AG09309 (cell line): ENCODE data around the gene FRY.

Source experiments
- DNase-seq: peaks from one replicate; pipeline ENCODE4 v3.0.0-alpha.2; 2010; ENCODE audit warnings: low read depth
- H3K4me3 ChIP-seq: 2 replicates; pipeline ENCODE4 v1.5.1; 2011; ENCODE audit warnings: mild to moderate bottlenecking, low read depth, low read length, moderate library complexity; ENCODE audit not compliant: control insufficient read depth
- TF ChIP-seq, protein P1 (sequence below): IDR thresholded peaks from 2 replicates; pipeline ENCODE4 v1.5.1; 2011; ENCODE audit warnings: mild to moderate bottlenecking, low read depth, low read length, inconsistent platforms; ENCODE audit not compliant: insufficient read depth, control insufficient read depth; ENCODE audit errors: missing control alignments

The FRY gene

DNA sequence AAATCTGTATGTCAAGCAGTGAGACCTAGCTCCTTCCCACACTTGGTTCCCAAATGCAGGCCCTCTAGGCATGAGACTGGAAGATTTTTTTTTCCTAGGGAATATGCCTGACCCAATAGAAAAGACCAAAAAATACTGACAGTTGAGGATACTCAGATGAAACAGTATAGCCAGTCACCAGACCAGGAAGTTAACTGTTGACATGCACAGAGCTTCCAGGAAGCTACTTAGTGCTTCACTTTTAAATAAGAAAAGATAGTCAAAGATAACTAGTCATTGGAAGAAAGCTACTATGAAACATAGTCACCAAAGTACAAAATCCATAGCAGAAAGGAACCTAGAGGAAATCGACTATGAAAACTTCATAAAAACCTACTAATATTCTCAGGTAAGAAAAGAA lies 316.1 kb downstream of the FRY start:
- TF ChIP-seq, protein P1, sequence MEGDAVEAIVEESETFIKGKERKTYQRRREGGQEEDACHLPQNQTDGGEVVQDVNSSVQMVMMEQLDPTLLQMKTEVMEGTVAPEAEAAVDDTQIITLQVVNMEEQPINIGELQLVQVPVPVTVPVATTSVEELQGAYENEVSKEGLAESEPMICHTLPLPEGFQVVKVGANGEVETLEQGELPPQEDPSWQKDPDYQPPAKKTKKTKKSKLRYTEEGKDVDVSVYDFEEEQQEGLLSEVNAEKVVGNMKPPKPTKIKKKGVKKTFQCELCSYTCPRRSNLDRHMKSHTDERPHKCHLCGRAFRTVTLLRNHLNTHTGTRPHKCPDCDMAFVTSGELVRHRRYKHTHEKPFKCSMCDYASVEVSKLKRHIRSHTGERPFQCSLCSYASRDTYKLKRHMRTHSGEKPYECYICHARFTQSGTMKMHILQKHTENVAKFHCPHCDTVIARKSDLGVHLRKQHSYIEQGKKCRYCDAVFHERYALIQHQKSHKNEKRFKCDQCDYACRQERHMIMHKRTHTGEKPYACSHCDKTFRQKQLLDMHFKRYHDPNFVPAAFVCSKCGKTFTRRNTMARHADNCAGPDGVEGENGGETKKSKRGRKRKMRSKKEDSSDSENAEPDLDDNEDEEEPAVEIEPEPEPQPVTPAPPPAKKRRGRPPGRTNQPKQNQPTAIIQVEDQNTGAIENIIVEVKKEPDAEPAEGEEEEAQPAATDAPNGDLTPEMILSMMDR = no peak
- no peak overlapping the region for H3K4me3 ChIP-seq
- DNase-seq = no peak
